Stomach smooth muscle (tissue), 2 donors: Measurements from ENCODE around the gene QKI.

Experiments used
- H3K27ac ChIP-seq: one replicate; pipeline ENCODE4 v1.7.0; 2013; ENCODE audit warnings: mild to moderate bottlenecking, low read length, inconsistent platforms
- H3K27me3 ChIP-seq, 2 donors: one replicate each; pipeline ENCODE4 v1.7.0; 2013; ENCODE audit warnings: low read length in 2 of 2; ENCODE audit not compliant: insufficient read depth in 2 of 2, control insufficient read depth in 1 of 2
- H3K36me3 ChIP-seq, 2 donors: one replicate each; pipeline ENCODE4 v1.7.0; 2013; ENCODE audit warnings: low read length in 2 of 2; ENCODE audit not compliant: control insufficient read depth in 2 of 2, insufficient read depth in 2 of 2
- H3K4me1 ChIP-seq: one replicate; pipeline ENCODE4 v1.7.0; 2013; ENCODE audit warnings: low read length; ENCODE audit not compliant: control insufficient read depth, insufficient read depth
- H3K4me3 ChIP-seq, 2 donors: one replicate each; pipeline ENCODE4 v1.7.0; 2013; ENCODE audit warnings: low read length in 2 of 2
- H3K9ac ChIP-seq, 2 donors: one replicate each; pipeline ENCODE4 v1.7.0; 2013; ENCODE audit warnings: low read length in 2 of 2, mild to moderate bottlenecking in 1 of 2
- H3K9me3 ChIP-seq, 2 donors: one replicate each; pipeline ENCODE4 v1.7.0; 2013; ENCODE audit warnings: low read length in 2 of 2; ENCODE audit not compliant: control insufficient read depth in 2 of 2
- donor health status: healthy.
- donor health status: Pancreatic carcinoma.

Gene QKI

GRCh38 chr6:163402616-163403015 is 11.9 kb upstream of the QKI start:
- Histone ChIP-seq H3K9me3 (no peaks in the 10 kb centered on the region), H3K4me1 (peaks cover 16% of the 10 kb centered on the region), H3K36me3 (no peaks in the 10 kb centered on the region), H3K4me3 (no peak overlapping the region), H3K9ac (no peak overlapping the region), H3K27ac (no peak overlapping the region), H3K27me3 (no peaks in the 10 kb centered on the region)

DNA sequence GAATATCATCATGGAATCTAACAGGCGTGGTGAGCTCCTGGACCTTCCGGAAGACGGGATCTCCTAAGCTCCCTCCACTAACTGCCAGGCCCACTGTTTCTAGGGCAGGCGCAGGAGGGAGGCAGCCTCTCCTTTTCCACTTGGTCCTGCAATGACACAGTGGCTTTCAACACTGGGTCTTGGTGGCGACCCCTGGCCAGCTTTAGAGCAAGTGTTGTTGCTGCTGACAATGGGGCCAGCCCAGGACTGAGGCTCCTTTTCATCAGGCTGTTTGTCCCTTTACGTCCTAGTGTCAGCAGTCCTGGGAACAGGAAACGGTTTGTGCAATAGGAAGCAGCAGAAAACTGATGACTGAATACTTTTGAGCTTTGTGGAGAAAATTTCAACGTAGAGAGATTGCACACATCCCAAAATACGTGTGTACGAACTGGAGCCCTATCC is 9.7 kb upstream of the QKI start:
- no peaks in the 10 kb centered on the region for H3K9me3 ChIP-seq
- H3K4me1 ChIP-seq: peaks cover 16% of the 10 kb centered on the region
- H3K9ac ChIP-seq: peak overlapping the region in 1 of 2 donors; percentile 62
- peak overlapping the region; percentile 87 for H3K27ac ChIP-seq
- H3K27me3 ChIP-seq: no peaks in the 10 kb centered on the region
- no peak overlapping the region for H3K4me3 ChIP-seq
- no peaks in the 10 kb centered on the region for H3K36me3 ChIP-seq

DNA sequence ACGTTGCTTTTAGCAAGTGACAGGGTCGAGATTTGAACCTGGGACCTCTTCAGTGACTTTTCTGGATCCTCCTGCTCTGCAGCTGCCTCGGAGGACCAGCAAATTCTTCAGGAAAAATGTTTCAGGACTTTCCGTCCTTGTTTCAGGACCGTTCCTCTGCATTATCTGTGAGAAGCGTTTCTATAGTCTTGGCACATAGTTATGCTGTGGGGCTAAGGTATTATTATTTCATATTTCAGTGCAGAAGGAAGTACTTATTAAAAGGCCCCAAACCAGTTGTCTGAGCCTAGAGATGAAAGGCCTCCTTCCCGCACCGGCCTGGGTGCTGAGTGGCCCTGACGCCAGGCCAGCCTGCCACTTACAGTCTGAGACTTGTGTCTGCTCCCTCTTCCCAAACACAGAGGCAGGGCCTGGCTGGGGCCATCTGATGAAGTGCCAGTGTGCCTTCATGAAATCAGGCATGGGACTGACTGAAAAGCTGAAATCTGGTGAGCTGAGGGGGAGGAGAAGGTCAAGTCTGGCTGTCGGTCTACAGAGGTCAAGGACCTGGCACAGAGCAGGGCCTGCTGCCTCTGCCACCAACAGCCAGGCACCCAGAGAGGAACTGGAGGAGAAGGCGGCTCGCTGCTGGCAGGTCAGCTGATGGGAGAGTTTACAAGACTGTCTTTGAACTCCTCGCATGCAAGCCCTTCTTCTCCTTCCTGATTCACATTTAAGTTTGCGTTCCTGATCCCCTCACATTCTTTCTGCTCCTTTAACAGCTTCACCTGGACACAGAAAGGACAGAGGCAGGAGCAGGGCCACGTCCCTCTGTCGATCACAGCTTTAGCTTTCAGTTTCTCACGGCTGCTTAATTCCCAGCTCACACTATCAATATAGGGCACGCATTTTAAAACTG is 8.9 kb upstream of the QKI start:
- H3K4me3 ChIP-seq: peak overlapping the region; percentile 55 to 74
- H3K36me3 ChIP-seq: no peaks in the 10 kb centered on the region
- H3K27me3 ChIP-seq: no peaks in the 10 kb centered on the region
- peak overlapping the region; percentile 87 for H3K27ac ChIP-seq
- no peaks in the 10 kb centered on the region for H3K9me3 ChIP-seq
- H3K4me1 ChIP-seq: peaks cover 16% of the 10 kb centered on the region
- peak overlapping the region; percentile 62 to 81 for H3K9ac ChIP-seq

- Histone ChIP-seq H3K36me3 (no peaks in the 10 kb centered on the region), H3K9ac (peak overlapping the region; percentile 62 to 81), H3K27me3 (no peaks in the 10 kb centered on the region), H3K4me1 (peaks cover 16% of the 10 kb centered on the region), H3K4me3 (peak overlapping the region; percentile 55 to 74), H3K9me3 (no peaks in the 10 kb centered on the region), H3K27ac (peak overlapping the region; percentile 87)
These were observed 8.2 kb upstream of the QKI start for GRCh38 chr6:163406366-163406765.

- Histone ChIP-seq H3K4me1 (peaks cover 18% of the 10 kb centered on the region), H3K27ac (no peak overlapping the region), H3K27me3 (no peaks in the 10 kb centered on the region), H3K4me3 (no peak overlapping the region), H3K36me3 (no peaks in the 10 kb centered on the region), H3K9me3 (no peaks in the 10 kb centered on the region), H3K9ac (no peak overlapping the region)
These were observed 7.7 kb upstream of the QKI start for GRCh38 chr6:163406830-163407229.

DNA sequence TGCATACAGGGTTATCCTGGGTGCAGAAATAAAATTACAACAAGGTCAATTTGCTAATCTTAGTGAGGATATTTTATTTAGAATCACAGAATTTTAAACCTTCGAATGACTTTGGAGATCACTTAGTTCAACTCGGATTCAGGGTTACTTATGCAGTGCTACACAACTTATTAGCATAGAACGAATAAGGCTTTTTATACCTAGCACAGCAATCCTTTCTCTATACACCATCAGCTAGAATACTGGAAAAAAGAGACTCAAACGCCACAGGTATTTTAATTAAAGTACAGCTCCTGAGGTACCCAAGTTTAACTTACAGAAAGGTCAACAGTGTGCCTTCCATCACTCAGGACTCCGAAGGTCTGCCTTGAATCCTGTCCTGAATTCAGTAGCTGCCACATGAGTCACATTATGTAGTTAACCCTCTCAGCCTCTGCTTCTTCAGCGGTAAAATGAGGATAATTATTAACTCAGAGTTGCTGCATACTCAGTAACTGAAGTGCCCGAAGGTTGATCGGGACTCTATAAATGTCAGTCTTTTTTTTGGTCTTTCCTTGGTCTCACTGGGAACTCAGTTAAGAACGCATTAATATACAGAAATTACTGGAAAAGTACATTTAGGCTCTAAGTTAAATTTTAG is 6.0 kb upstream of the QKI start:
- H3K9ac ChIP-seq: no peak overlapping the region
- H3K27me3 ChIP-seq: no peaks in the 10 kb centered on the region
- no peak overlapping the region for H3K4me3 ChIP-seq
- H3K9me3 ChIP-seq: no peaks in the 10 kb centered on the region
- no peaks in the 10 kb centered on the region for H3K36me3 ChIP-seq
- H3K4me1 ChIP-seq: peaks cover 19% of the 10 kb centered on the region
- no peak overlapping the region for H3K27ac ChIP-seq

DNA sequence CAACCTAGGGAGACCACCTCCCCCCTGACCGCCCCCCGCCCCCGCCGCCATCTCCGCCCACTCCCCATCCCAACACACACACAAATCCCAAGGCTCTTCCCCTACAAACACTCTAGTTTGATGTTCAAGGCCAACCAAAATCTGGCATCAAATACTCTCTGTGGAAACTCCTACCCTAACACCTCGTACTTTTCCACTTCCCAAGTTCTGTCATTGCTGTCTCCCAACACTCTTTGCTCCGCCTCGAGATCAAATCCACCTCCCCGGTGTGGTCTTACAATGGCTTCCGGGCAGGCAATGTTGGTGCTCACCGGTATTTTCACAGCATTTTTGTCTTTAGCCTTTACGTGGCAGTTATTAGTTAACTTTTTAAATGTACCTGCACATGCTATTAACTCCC is 4.8 kb upstream of the QKI start:
- Histone ChIP-seq H3K4me3 (no peak overlapping the region), H3K27me3 (no peaks in the 10 kb centered on the region), H3K27ac (no peak overlapping the region), H3K36me3 (no peaks in the 10 kb centered on the region), H3K9me3 (no peaks in the 10 kb centered on the region), H3K9ac (no peak overlapping the region), H3K4me1 (peaks cover 17% of the 10 kb centered on the region)

DNA sequence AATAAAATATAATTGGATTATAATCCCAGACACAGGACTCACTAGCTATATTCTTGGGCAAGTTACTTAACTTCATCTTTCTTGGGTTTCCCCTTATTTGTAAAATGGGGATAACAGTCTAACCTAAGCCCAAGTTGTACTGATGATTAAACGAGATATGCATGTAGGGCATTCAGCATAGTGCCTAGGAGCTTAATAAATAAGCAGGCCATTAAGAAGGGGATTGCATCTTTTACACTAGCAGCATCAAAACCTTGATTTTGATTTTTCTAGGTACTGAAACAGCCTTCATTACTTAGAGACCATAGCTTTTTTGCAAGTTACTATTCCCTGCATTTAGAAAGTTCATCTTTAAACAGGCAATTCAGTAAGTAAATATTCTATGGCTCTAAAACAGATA is 2.2 kb upstream of the QKI start:
- H3K27me3 ChIP-seq: no peaks in the 10 kb centered on the region
- peak overlapping the region; percentile 95 for H3K27ac ChIP-seq
- no peaks in the 10 kb centered on the region for H3K36me3 ChIP-seq
- peaks cover 3% of the 10 kb centered on the region for H3K4me1 ChIP-seq
- H3K9me3 ChIP-seq: no peaks in the 10 kb centered on the region
- peak overlapping the region; percentile 86 to 89 for H3K9ac ChIP-seq
- H3K4me3 ChIP-seq: peak overlapping the region; percentile 81 to 89

DNA sequence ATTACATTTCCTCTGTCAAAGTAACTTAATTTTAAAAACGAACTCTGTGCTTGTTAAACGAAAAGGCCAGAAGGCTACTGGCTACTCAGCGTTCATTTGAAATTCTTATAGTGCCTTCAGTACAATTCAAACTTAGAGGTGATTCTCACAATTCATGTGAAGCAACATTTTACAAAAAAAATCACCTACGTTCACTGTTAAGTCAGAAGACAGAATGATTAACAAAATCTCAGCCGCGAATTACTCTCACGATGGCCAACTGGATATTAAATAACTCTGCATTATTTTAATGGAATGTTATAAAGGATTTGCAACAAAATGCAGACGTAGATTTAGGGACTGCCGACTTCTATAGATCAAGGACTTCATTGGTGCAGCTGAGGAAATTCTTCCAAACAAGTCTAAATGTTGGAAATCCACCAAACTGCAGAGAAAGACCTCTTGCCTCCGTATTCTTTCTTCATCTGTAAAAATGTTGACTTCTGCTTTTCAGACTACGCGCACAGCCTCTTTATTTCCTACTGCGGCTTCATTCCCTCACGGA is 1.6 kb upstream of the QKI start:
- H3K27ac ChIP-seq: peak overlapping the region; percentile 95
- H3K4me3 ChIP-seq: peak overlapping the region; percentile 81 to 89
- H3K9me3 ChIP-seq: no peaks in the 10 kb centered on the region
- H3K36me3 ChIP-seq: no peaks in the 10 kb centered on the region
- H3K27me3 ChIP-seq: no peaks in the 10 kb centered on the region
- peak overlapping the region; percentile 86 to 89 for H3K9ac ChIP-seq
- peaks cover 3% of the 10 kb centered on the region for H3K4me1 ChIP-seq

DNA sequence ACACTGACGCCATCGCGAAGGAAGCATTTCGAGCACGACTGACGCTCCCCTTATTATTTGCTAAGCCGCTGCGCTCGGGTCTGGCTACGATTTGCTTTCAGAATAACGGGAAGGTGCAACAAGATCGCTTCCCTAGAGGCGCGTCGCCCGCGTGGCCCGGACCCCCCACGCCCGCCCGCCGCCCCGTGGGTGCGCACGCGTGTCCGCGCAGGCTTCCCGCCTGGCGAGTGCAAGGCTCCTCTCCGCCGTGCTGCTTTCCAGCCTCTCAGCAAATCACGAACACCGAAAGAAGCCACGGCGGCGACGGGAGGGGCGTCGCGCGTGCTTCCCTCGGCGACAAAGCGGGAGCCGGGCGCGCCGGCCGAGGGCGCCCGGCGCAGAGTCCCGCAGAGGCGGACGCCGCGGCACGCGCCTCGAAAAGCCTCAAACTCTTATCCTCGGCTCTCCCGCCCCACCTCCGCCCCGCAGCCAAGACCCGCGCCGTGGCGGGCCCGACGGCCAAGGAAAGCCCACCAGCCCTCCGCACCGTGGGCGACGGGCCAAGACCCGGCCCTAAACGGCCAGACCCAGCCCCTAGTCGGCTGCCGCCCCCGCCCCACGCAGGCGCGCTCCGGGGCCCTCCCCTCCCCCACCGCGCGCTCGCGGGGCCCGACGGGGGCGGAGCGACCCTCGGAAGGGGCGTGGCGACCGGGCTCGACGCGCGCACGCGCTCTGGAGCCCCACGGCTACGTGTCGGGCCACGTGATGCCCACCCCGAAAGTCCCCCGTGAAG is 987 bp upstream of the QKI start:
- Histone ChIP-seq H3K4me1 (peaks cover 3% of the 10 kb centered on the region), H3K27me3 (no peaks in the 10 kb centered on the region), H3K36me3 (no peaks in the 10 kb centered on the region), H3K9me3 (no peaks in the 10 kb centered on the region), H3K27ac (peak overlapping the region; percentile 95), H3K4me3 (peak overlapping the region; percentile 81 to 89), H3K9ac (peak overlapping the region; percentile 86 to 89)
